Measurements from ENCODE around the gene COPG1. TPM values are rescaled to one million over a fixed set of nuclear protein-coding genes. Genes with fewer than 3 reads are reported as not detected.
A peak's percentile ranks its signal among the peaks of the same experiment; 100 is the strongest.

COPG1 gene
- total and polyA plus RNA-seq, 2 of the 13 experiments (the other 11 are each of a cell fraction or from before 2014, with no cell fraction given): 98.6 to 166 TPM

GRCh38 chr3:129313665-129314385 is 64.4 kb downstream of the COPG1 start (continued):
- TF ChIP-seq ZNF687 (CRISPR knock-in tag; IDR thresholded peaks at IDR 0.05) (peak; percentile 14; the same call in 1 of the 2 replicates), LCORL (IDR thresholded peaks at IDR 0.05) (no peak), LCORL (CRISPR knock-in tag; IDR thresholded peaks at IDR 0.05) (peak; percentile 11), HMG20A (CRISPR knock-in tag; IDR thresholded peaks at IDR 0.05; ENCODE audit: borderline replicate concordance) (peak; percentile 42; the same call in 1 of the 2 replicates), ZNF407 (CRISPR knock-in tag; IDR thresholded peaks at IDR 0.05; ENCODE audit: not compliant biosample characterization) (no peak), ZNF331 (CRISPR knock-in tag; IDR thresholded peaks at IDR 0.05) (0 out of 2 replicates have a peak, but pooled peaks have one; percentile 56), ZFP91 (CRISPR knock-in tag; IDR thresholded peaks at IDR 0.05; ENCODE audit: borderline replicate concordance) (peak; percentile 52; the same call in 1 of the 2 replicates), MED1 (CRISPR knock-in tag; IDR thresholded peaks at IDR 0.05) (peak; percentile 14; the same call in 1 of the 2 replicates), TARDBP (CRISPR knock-in tag; IDR thresholded peaks at IDR 0.05) (peak; percentile 46; the same call in 1 of the 2 replicates), POLR2G (IDR thresholded peaks at IDR 0.05; ENCODE audit: low read depth, low read length) (peak; percentile 35), ZBTB7B (CRISPR knock-in tag; IDR thresholded peaks at IDR 0.05) (peak; percentile 50; the same call in 1 of the 2 replicates), FOXO1 (CRISPR knock-in tag; IDR thresholded peaks at IDR 0.05) (peak; percentile 23; the same call in 1 of the 2 replicates), ZNF337 (CRISPR knock-in tag; IDR thresholded peaks at IDR 0.05; ENCODE audit: borderline replicate concordance, low read depth) (no peak), TCF12 (IDR thresholded peaks at IDR 0.05) (no peak), TCF12 (CRISPR knock-in tag; IDR thresholded peaks at IDR 0.05) (no peak), ZNF317 (CRISPR knock-in tag; IDR thresholded peaks at IDR 0.05) (peak; percentile 53; the same call in 1 of the 2 replicates)
